WTC11 (cell line): ENCODE results near the gene JMY. TPM values are rescaled to one million over a fixed set of nuclear protein-coding genes. Genes with fewer than 3 reads are reported as not detected.

Experiments used
- ATAC-seq: fragments of 200-7000 bp; cut with Tn5 transposase; 2 replicates; pipeline ENCODE4 v1.10.0; 2021; ENCODE audit warnings: mild to moderate bottlenecking, moderate library complexity
- CTCF ChIA-PET: fragments of 300-600 bp; sonication (Branson Sonifier 250); formaldehyde crosslinking; loops from one replicate; lab custom pipeline; 2021; ENCODE audit warnings: antibody characterized with exemption; lab: Charles Lee
- POLR2A ChIA-PET: fragments of 350-600 bp; sonication (Branson Sonifier 250); formaldehyde crosslinking; loops from one replicate; lab custom pipeline; 2021; ENCODE audit warnings: antibody characterized with exemption; lab: Charles Lee
- DNase-seq: peaks from one replicate; pipeline ENCODE4 v3.0.0; 2021; ENCODE audit warnings: low spot score
- H3K27ac Mint-ChIP-seq: 2 replicates; pipeline ENCODE4 v1.8.0; 2021; ENCODE audit warnings: mixed read lengths
- H3K27me3 Mint-ChIP-seq: 2 replicates; pipeline ENCODE4 v1.8.0; 2021; ENCODE audit warnings: low read depth, mild to moderate bottlenecking, moderate library complexity, mixed read lengths
- H3K36me3 Mint-ChIP-seq: 2 replicates; pipeline ENCODE4 v1.8.0; 2021; ENCODE audit warnings: mixed read lengths
- H3K4me1 Mint-ChIP-seq: 2 replicates; pipeline ENCODE4 v1.8.0; 2022; ENCODE audit warnings: mixed read lengths
- H3K4me3 Mint-ChIP-seq: 2 replicates; pipeline ENCODE4 v1.8.0; 2021; ENCODE audit warnings: mild to moderate bottlenecking, moderate library complexity, mixed read lengths
- H3K9me3 Mint-ChIP-seq: 2 replicates; pipeline ENCODE4 v1.8.0; 2021; ENCODE audit warnings: mixed read lengths
- ATF1 ChIP-seq: sonication (generic); formaldehyde crosslinking; IDR thresholded peaks from 2 replicates; pipeline ENCODE4 v1.8.1; 2023; ENCODE audit warnings: mild to moderate bottlenecking, moderate library complexity, missing genetic modification reagents
- ELF4 ChIP-seq: sonication (generic); formaldehyde crosslinking; IDR thresholded peaks from 2 replicates; pipeline ENCODE4 v1.8.1; 2022; ENCODE audit warnings: low read depth, mild to moderate bottlenecking, moderate library complexity, missing genetic modification reagents
- EMX1 ChIP-seq: fragments of 250-450 bp; sonication (Bioruptor Pico); IDR thresholded peaks from 2 replicates; pipeline ENCODE4 v1.8.0; 2021; ENCODE audit warnings: mild to moderate bottlenecking
- FOXK1 ChIP-seq: sonication (generic); formaldehyde crosslinking; IDR thresholded peaks from 2 replicates; pipeline ENCODE4 v1.8.0; 2022; ENCODE audit warnings: mild to moderate bottlenecking, moderate library complexity, missing genetic modification reagents
- GTF2I ChIP-seq: fragments of 250-450 bp; sonication (Bioruptor Pico); conservative IDR thresholded peaks from 2 replicates; pipeline ENCODE4 v1.4.0; 2021; ENCODE audit warnings: mild to moderate bottlenecking
- HMGA2 ChIP-seq: fragments of 250-450 bp; sonication (Bioruptor Pico); IDR thresholded peaks from 2 replicates; pipeline ENCODE4 v1.4.0; 2021; ENCODE audit warnings: mild to moderate bottlenecking, moderate library complexity
- IRF2 ChIP-seq: sonication (generic); formaldehyde crosslinking; IDR thresholded peaks from 2 replicates; pipeline ENCODE4 v1.8.0; 2022; ENCODE audit warnings: low read depth, missing genetic modification reagents, borderline replicate concordance
- JUN ChIP-seq: sonication (generic); formaldehyde crosslinking; IDR thresholded peaks from 2 replicates; pipeline ENCODE4 v1.8.0; 2023; ENCODE audit warnings: mild to moderate bottlenecking, missing genetic modification reagents
- KAT7 ChIP-seq: sonication (generic); formaldehyde crosslinking; IDR thresholded peaks from 2 replicates; pipeline ENCODE4 v1.8.1; 2023; ENCODE audit warnings: missing genetic modification reagents, mild to moderate bottlenecking, borderline replicate concordance
- NFYB ChIP-seq: sonication (generic); formaldehyde crosslinking; conservative IDR thresholded peaks from 2 replicates; pipeline ENCODE4 v1.8.0; 2022; ENCODE audit warnings: low read depth, missing genetic modification reagents
- PRRX2 ChIP-seq: fragments of 250-450 bp; sonication (Bioruptor Pico); IDR thresholded peaks from 2 replicates; pipeline ENCODE4 v1.8.0; 2021; ENCODE audit warnings: mild to moderate bottlenecking
- SMAD4 ChIP-seq: sonication (generic); formaldehyde crosslinking; IDR thresholded peaks from 2 replicates; pipeline ENCODE4 v1.8.0; 2022; ENCODE audit warnings: mild to moderate bottlenecking, missing genetic modification reagents
- TCF7 ChIP-seq: sonication (generic); formaldehyde crosslinking; IDR thresholded peaks from 2 replicates; pipeline ENCODE4 v1.8.0; 2022; ENCODE audit warnings: mild to moderate bottlenecking, low read depth, missing genetic modification reagents, moderate library complexity
- ZBTB21 ChIP-seq: sonication (generic); formaldehyde crosslinking; IDR thresholded peaks from 2 replicates; pipeline ENCODE4 v1.8.1; 2023; ENCODE audit warnings: mild to moderate bottlenecking, missing genetic modification reagents, borderline replicate concordance
- ZNF263 ChIP-seq: sonication (generic); formaldehyde crosslinking; IDR thresholded peaks from 2 replicates; pipeline ENCODE4 v1.8.1; 2022; ENCODE audit warnings: low read depth, mild to moderate bottlenecking, moderate library complexity, missing genetic modification reagents
- ZNF396 ChIP-seq: fragments of 250-450 bp; sonication (Bioruptor Pico); IDR thresholded peaks from 2 replicates; pipeline ENCODE4 v1.8.0; 2021; ENCODE audit warnings: mild to moderate bottlenecking, moderate library complexity, borderline replicate concordance
- total RNA-seq: library from RNA; stranded (reverse); gene quantifications from 3 replicates; pipeline ENCODE4 v1.2.3, GENCODE V29; 2021
- TF ChIP-seq, protein P1 (sequence below): sonication (generic); formaldehyde crosslinking; IDR thresholded peaks from 2 replicates; pipeline ENCODE4 v1.8.1; 2023; ENCODE audit warnings: mild to moderate bottlenecking, missing genetic modification reagents
- TF ChIP-seq, protein P2 (sequence below): fragments of 200-600 bp; IDR thresholded peaks from 2 replicates; pipeline ENCODE4 v1.8.0; 2022; ENCODE audit warnings: antibody characterized with exemption
- TF ChIP-seq, protein P3 (sequence below): sonication (generic); formaldehyde crosslinking; IDR thresholded peaks from 2 replicates; pipeline ENCODE4 v1.8.1; 2022; ENCODE audit warnings: mild to moderate bottlenecking, moderate library complexity, missing genetic modification reagents
- TF ChIP-seq, protein P4 (sequence below): sonication (generic); formaldehyde crosslinking; IDR thresholded peaks from 2 replicates; pipeline ENCODE4 v1.8.1; 2022; ENCODE audit warnings: missing genetic modification reagents, borderline replicate concordance
- TF ChIP-seq, protein P5 (sequence below): fragments of 250-450 bp; sonication (Bioruptor Pico); IDR thresholded peaks from 2 replicates; pipeline ENCODE4 v2.1.2; 2022; ENCODE audit warnings: mild to moderate bottlenecking, moderate library complexity

JMY gene
- total RNA-seq, 1 experiment from 2014 or later: 12.4 TPM

DNA sequence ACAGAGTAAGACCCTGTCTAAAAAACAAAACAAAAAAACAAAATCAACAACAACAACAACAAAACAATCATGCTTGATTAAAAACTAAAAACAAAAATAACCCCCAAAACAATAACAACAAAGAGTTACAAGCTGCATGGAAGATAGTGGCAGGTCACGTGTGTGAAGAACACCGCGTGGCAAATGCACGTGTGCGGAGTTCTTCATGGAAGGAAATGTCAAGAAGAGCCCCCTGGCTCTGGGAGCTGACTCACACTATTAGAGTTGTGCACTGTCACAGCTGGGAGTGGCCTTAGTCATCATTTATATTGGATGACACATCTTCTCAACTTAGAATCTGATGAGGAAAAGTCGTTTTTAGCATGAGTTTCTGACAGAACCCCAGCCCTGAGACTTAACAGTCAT lies 110.5 kb downstream of the JMY start:
- ATAC-seq (no peak), DNase-seq (no peak)
- H3K36me3 Mint-ChIP-seq: peaks cover 4% of the 10 kb centered on the region
- ChIA-PET POLR2A (no interaction called here), CTCF (no interaction called here)
- no peaks in the 10 kb centered on the region; the same call in 1 of the 2 replicates for H3K27me3 Mint-ChIP-seq
- no peak overlapping the region for H3K4me3 Mint-ChIP-seq
- no peak overlapping the region for H3K27ac Mint-ChIP-seq
- no peaks in the 10 kb centered on the region for H3K4me1 Mint-ChIP-seq
- H3K9me3 Mint-ChIP-seq: peaks cover 5% of the 10 kb centered on the region
- TF ChIP-seq NFYB (CRISPR knock-in tag): no peak
- no peak for TF ChIP-seq GTF2I (CRISPR knock-in tag)
- TF ChIP-seq, protein P1, sequence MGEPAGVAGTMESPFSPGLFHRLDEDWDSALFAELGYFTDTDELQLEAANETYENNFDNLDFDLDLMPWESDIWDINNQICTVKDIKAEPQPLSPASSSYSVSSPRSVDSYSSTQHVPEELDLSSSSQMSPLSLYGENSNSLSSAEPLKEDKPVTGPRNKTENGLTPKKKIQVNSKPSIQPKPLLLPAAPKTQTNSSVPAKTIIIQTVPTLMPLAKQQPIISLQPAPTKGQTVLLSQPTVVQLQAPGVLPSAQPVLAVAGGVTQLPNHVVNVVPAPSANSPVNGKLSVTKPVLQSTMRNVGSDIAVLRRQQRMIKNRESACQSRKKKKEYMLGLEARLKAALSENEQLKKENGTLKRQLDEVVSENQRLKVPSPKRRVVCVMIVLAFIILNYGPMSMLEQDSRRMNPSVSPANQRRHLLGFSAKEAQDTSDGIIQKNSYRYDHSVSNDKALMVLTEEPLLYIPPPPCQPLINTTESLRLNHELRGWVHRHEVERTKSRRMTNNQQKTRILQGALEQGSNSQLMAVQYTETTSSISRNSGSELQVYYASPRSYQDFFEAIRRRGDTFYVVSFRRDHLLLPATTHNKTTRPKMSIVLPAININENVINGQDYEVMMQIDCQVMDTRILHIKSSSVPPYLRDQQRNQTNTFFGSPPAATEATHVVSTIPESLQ (CRISPR knock-in tag): no peak
- TF ChIP-seq ZNF263 (CRISPR knock-in tag): no peak
- no peak for TF ChIP-seq ELF4
- TF ChIP-seq HMGA2 (CRISPR knock-in tag): no peak
- no peak for TF ChIP-seq TCF7 (CRISPR knock-in tag)
- TF ChIP-seq IRF2 (CRISPR knock-in tag): no peak

DNA sequence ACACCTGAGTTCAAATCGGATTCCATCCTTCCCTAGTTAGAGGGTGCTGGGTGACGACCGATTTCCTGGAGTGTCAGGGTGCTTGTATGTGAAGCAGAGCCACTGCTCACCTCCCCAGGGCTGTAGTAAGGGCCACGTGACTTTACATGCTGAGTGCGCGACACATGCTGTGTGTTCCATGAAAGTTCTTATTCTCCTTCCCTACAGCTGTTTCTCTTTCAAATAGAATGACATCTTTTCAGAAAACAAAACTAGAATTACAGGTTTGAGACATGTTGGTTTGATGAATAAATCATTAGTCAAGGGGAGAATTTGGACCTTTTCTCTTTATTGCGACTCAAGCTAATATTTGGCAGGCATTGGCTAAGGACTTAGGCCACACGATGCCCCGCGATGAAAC lies 113.1 kb downstream of the JMY start:
- no peak overlapping the region for H3K4me3 Mint-ChIP-seq
- CTCF ChIA-PET: no interaction called here
- H3K27ac Mint-ChIP-seq: no peak overlapping the region
- H3K9me3 Mint-ChIP-seq: peaks cover 15% of the 10 kb centered on the region
- POLR2A ChIA-PET: no interaction called here
- no peak for TF ChIP-seq ZBTB21 (CRISPR knock-in tag)
- TF ChIP-seq, protein P2, sequence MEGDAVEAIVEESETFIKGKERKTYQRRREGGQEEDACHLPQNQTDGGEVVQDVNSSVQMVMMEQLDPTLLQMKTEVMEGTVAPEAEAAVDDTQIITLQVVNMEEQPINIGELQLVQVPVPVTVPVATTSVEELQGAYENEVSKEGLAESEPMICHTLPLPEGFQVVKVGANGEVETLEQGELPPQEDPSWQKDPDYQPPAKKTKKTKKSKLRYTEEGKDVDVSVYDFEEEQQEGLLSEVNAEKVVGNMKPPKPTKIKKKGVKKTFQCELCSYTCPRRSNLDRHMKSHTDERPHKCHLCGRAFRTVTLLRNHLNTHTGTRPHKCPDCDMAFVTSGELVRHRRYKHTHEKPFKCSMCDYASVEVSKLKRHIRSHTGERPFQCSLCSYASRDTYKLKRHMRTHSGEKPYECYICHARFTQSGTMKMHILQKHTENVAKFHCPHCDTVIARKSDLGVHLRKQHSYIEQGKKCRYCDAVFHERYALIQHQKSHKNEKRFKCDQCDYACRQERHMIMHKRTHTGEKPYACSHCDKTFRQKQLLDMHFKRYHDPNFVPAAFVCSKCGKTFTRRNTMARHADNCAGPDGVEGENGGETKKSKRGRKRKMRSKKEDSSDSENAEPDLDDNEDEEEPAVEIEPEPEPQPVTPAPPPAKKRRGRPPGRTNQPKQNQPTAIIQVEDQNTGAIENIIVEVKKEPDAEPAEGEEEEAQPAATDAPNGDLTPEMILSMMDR: no peak
- no peak for TF ChIP-seq SMAD4
- TF ChIP-seq ZNF396 (CRISPR knock-in tag): no peak
- no peak for TF ChIP-seq ELF4
- TF ChIP-seq ATF1 (CRISPR knock-in tag): no peak
- no peak for TF ChIP-seq FOXK1 (CRISPR knock-in tag)
- TF ChIP-seq KAT7 (CRISPR knock-in tag): no peak
- TF ChIP-seq, all 79 proteins: peak for 0
- peaks cover 3% of the 10 kb centered on the region for H3K27me3 Mint-ChIP-seq
- no peaks in the 10 kb centered on the region for H3K4me1 Mint-ChIP-seq
- peaks cover 20% of the 10 kb centered on the region for H3K36me3 Mint-ChIP-seq
- ATAC-seq (no peak), DNase-seq (no peak)

DNA sequence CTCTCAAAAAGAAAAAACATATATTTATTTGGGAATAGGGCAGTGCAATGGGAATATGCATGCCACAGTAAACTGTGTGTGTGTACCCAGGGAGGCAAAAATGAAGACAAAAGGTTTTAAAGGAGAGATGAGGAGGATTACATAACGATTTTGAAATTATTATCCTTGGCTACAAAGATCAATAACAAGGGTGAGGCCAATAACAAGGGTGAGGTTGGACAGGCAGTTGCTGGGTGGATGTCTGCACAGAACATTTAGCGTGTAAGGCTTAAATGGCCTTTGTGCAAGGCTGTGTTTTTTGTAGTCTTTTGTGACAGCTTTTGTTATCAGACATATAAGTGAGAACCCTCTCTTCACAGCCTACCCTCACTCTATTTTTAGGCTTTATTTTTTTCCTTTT lies 114.0 kb downstream of the JMY start:
- Mint-ChIP-seq H3K4me1 (no peaks in the 10 kb centered on the region), H3K9me3 (peaks cover 15% of the 10 kb centered on the region), H3K36me3 (peaks cover 20% of the 10 kb centered on the region), H3K4me3 (no peak overlapping the region), H3K27ac (no peak overlapping the region), H3K27me3 (peaks cover 3% of the 10 kb centered on the region)
- no peak for ATAC-seq
- no peak for DNase-seq
- TF ChIP-seq, protein P3, sequence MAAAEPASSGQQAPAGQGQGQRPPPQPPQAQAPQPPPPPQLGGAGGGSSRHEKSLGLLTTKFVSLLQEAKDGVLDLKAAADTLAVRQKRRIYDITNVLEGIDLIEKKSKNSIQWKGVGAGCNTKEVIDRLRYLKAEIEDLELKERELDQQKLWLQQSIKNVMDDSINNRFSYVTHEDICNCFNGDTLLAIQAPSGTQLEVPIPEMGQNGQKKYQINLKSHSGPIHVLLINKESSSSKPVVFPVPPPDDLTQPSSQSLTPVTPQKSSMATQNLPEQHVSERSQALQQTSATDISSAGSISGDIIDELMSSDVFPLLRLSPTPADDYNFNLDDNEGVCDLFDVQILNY: no peak
- TF ChIP-seq JUN (CRISPR knock-in tag) (no peak), EMX1 (CRISPR knock-in tag) (no peak), PRRX2 (CRISPR knock-in tag) (no peak)
- TF ChIP-seq, protein P4, sequence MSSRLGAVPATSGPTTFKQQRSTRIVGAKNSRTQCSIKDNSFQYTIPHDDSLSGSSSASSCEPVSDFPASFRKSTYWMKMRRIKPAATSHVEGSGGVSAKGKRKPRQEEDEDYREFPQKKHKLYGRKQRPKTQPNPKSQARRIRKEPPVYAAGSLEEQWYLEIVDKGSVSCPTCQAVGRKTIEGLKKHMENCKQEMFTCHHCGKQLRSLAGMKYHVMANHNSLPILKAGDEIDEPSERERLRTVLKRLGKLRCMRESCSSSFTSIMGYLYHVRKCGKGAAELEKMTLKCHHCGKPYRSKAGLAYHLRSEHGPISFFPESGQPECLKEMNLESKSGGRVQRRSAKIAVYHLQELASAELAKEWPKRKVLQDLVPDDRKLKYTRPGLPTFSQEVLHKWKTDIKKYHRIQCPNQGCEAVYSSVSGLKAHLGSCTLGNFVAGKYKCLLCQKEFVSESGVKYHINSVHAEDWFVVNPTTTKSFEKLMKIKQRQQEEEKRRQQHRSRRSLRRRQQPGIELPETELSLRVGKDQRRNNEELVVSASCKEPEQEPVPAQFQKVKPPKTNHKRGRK: no peak
- TF ChIP-seq, protein P5, sequence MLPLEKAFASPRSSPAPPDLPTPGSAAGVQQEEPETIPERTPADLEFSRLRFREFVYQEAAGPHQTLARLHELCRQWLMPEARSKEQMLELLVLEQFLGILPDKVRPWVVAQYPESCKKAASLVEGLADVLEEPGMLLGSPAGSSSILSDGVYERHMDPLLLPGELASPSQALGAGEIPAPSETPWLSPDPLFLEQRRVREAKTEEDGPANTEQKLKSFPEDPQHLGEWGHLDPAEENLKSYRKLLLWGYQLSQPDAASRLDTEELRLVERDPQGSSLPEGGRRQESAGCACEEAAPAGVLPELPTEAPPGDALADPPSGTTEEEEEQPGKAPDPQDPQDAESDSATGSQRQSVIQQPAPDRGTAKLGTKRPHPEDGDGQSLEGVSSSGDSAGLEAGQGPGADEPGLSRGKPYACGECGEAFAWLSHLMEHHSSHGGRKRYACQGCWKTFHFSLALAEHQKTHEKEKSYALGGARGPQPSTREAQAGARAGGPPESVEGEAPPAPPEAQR: no peak
- ChIA-PET POLR2A (no interaction called here), CTCF (no interaction called here)
